COR-L47 (cell line): ENCODE data around the gene BBS4.
A peak's percentile ranks its signal among the peaks of the same experiment; 100 is the strongest.

Experiments
- DNase-seq: peaks from one replicate; lab custom pipeline; 2025; lab: John Stamatoyannopoulos, UW

BBS4 gene

DNA sequence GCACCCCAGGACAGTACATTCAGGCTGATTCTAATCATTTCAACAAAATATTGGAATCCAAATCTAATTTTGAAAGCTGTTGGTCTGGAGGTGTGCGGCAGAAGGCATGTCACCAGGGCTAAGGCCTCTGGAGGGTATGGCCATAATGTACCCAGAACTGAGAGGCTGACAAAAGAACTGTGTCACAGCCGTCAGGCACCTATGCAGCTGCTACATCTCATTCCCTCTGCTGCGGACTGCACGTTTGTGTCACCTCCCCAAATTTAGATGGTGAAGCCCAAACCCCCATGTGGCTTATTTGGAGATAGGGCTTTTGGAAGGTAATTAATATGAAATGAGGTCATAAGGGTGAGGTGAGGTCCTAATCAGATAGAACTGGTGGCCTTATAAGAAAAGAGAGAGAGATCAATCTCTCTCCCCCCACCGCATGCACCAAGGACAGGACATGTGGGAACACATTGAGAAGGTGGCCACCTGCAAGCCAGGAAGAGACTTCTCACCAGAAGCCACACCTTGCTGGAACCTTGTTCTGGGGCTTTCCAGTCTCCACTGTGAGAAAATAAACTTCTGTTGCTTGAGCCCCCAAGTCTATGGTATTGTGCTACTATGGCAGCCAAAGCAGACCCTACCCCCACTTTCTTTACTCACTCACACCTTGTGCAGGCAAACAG is 74.7 kb downstream of the BBS4 start:
- DNase-seq, result no peak

DNA sequence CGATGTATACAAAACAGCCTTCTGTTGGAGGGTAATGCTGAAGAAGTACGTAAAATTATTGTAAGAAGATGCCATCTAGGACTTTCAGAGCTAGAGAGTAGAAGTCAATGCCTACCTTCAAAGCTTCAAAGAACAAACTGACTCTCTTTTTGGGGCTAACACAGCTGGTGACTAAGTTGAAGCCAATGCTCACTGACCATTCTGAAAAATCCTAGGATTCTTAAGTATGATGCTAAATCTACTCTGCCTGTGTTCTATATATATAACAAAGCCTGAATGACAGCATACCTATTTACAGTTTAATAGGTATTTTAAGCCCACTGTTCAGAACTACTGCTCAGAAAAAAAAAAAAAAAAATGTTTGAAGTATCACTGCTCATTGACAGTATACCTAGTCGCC is 78.6 kb downstream of the BBS4 start:
- DNase-seq, result no peak

DNA sequence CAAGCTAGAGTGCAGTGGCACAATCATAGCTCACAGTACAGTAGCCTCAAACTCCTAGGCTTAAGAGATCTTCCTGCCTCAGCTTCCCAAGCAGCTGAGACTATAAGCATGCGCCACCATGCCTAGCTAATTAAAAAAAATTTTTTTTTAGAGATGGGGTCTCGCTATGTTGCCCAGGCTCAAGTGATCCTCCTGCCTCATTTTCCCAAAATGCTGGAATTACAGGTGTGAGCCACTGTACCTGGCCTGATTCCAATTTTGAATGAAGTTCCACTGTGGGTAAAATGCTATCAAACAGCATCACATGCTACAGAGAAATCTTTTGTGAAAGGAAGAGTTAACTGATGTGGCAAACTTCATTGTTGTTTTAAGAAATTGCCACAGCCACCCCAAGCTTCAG is 80.0 kb downstream of the BBS4 start:
- DNase-seq, result no peak

- DNase-seq, result no peak
Measured at GRCh38 chr15:72766780-72767179, 80.8 kb downstream of the BBS4 start.

DNA sequence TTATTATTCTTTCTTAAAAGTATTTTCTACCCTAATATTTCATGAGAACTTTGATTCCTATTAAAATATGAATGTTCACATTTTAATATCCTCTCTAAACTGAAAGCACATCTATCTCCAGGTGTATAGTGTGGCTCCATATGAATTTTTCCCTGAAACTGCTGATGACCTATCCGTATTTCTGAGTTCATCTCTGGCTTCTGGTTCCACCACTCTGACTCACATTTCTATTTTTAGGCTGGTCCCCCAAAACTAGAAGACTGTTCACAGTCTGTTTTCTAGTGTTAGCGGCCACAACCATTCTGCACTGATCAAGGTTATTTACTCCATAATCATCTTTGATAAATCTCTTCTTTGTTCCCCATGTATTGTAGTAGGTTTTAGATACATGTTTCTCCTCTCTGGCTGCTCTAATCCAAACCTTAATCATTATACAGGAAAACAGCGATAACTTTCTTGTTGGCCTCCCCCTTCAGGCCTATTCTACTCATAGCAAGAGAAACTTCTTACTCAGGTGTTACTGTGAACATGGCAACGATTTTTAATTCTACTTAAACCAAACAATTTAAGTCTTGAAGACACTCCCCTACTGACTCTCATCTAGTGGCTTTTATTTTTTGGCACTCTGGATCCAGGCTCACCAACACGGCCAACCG is 84.8 kb downstream of the BBS4 start:
- no peak for DNase-seq

DNA sequence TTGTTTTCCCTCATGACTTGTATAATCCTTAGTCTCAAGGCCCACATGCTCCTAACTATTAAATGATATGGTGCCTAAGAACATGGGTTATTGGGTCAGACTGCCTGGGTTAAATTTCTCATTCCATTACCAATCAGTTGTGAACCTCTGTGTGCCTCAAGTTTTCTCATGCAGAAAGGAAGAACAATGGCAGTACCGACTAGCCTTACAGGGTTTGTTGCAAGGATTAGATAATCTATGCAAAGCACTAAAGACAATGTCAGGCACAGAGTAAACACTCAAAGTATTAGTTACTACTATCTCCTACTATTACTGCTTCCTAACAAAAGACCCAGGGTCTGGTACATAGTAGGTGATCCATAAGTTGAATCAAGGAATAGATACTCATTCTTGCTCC is 85.3 kb downstream of the BBS4 start:
- no peak for DNase-seq

- DNase-seq, result no peak
Measured at GRCh38 chr15:72774696-72775383, 88.8 kb downstream of the BBS4 start.

GRCh38 chr15:72778796-72779195 is 92.8 kb downstream of the BBS4 start:
- DNase-seq, result no peak

- no peak for DNase-seq
Measured at GRCh38 chr15:72781631-72782030, 95.6 kb downstream of the BBS4 start.

GRCh38 chr15:72782274-72783003 is 96.4 kb downstream of the BBS4 start:
- DNase-seq, result no peak

- DNase-seq, result peak; percentile 57
Measured at GRCh38 chr15:72783004-72783639, 97.1 kb downstream of the BBS4 start.

- peak; percentile 92 for DNase-seq
Measured at GRCh38 chr15:72783640-72784455, 97.8 kb downstream of the BBS4 start, which contains the start of gene ADPGK. TSS of gene ADPGK (minus strand) at chr15:72783758. CDS start at chr15:72783691, 67 bp downstream.

DNA sequence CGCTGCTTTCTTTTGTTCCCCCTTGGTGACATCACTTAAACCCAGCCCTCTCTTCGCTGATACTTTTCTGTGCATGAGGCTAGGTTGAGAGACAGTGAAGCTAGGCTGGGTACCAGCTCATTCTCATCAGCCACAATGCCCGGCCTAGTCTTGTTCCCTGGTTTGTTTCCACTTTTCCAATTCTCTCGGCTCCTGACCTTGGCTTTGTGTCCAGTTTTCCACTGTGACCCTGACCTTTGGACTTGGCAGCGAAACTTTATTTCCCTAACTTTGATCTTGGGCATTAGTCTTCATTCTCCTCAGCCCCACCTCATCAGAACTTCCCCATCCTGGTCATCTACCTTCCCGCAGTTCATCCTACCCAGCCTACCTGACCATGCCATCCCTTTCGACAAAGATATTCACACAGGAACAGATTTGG is 98.5 kb downstream of the BBS4 start:
- no peak for DNase-seq

DNA sequence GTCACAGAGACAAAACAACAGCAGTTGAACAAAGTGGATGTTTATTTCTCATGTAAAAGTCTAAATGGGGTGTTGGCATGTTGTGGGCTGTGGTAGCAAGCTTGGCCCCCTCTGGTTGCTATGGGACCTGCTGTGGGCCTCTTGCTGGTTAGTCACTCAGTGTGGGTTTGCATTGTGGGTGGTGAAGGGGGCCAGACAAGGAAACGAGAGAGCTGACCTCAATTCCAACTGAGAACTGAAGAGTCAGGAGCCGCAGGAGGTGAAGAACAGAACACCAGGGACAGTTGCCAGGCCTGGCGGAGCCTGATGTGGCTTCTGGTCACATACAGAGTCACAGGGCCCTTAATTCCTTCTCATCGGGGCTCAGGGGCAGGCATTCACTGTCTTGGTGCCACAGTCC is 99.4 kb downstream of the BBS4 start:
- no peak for DNase-seq

- no peak for DNase-seq
Measured at GRCh38 chr15:72785841-72786240, 99.8 kb downstream of the BBS4 start.

DNA sequence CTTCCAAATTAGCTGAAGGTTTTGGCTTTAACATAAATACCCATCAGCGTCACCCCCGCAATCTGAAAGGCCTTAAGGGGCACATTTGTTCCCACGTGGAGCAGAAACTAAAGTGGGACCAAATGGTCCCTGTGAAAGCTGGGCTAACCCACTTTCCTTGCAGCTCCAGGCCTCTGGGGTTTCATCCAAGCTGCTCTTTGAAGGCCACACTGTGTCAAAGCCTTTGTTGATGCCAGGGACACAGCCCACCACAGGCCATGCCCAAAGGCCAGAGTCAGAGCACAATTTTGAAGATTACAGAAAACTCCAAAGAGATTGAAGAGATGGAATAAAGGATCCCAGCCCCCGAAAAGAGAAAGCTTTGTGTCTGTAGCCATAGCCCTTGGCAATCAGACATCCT is 100.2 kb downstream of the BBS4 start:
- no peak for DNase-seq

DNA sequence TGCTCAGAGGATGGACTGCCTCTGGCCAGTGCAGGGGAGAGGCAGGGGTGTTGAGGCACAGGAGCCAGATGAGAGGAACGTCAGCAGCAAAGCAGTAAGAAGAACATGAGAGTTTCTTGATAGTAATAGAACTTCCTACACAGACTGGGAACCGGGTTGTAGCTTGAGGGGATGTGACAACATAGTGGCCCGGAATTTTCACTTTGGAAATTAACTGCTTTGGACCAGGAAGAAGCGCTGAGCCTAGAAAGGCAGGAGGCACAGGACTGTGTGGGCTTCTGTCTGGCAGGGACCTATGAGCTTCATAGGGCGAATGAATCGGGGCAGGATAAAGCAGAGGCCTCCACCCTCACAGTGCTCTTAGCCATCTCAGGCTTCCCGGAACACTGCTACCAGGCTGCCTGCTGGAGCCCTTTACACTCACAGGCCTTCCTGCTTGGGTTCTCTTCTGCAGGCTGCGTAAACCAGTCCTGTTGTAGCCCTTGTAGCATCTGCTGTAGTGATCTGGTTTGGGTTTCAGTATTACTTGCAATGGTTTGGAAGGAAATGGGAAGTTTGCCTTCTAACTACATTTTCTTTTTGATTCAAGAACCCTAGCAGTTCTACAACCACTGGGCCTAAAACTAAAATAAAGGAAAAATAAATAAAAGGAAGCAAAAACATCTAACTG is 100.8 kb downstream of the BBS4 start:
- DNase-seq, result no peak

GRCh38 chr15:72787526-72787925 is 101.5 kb downstream of the BBS4 start:
- no peak for DNase-seq
